ENCODE results near the gene HSD17B2. TPM values are rescaled to one million over a fixed set of nuclear protein-coding genes. Genes with fewer than 3 reads are reported as not detected.

Gene HSD17B2
- polyA plus RNA-seq, 1 experiment: 0.60 TPM

DNA sequence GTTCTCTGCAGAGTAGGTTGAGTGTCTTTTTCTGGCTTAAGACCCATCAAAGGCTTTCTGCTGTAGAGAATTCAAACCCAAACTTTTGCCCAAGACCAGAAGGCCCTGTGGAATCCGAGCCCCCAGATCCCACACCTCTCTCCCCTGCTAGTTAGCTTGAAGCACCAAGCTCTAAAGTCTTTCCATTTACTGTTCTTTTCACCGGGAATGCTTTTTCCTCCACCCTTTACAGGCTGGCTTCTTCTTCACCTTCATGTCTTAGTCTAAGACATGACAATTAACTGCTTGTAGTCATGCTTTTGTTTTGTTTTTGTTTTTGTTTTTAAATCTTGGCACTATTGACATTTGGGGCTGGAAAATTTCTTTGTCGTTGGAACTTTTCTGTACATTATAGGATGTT lies 15.5 kb downstream of the HSD17B2 start:
- TF ChIP-seq, protein P1, sequence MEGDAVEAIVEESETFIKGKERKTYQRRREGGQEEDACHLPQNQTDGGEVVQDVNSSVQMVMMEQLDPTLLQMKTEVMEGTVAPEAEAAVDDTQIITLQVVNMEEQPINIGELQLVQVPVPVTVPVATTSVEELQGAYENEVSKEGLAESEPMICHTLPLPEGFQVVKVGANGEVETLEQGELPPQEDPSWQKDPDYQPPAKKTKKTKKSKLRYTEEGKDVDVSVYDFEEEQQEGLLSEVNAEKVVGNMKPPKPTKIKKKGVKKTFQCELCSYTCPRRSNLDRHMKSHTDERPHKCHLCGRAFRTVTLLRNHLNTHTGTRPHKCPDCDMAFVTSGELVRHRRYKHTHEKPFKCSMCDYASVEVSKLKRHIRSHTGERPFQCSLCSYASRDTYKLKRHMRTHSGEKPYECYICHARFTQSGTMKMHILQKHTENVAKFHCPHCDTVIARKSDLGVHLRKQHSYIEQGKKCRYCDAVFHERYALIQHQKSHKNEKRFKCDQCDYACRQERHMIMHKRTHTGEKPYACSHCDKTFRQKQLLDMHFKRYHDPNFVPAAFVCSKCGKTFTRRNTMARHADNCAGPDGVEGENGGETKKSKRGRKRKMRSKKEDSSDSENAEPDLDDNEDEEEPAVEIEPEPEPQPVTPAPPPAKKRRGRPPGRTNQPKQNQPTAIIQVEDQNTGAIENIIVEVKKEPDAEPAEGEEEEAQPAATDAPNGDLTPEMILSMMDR (IDR thresholded peaks at IDR 0.05; ENCODE audit: insufficient read depth, low read depth, low read length): no peak
- no peak for DNase-seq (ENCODE audit: low read depth)
- Histone ChIP-seq H3K4me3 (ENCODE audit: low read depth, low read length) (no peak overlapping the region), H3K27me3 (ENCODE audit: control insufficient read depth, insufficient read depth, low read length) (peaks cover 7% of the 10 kb centered on the region), H3K36me3 (ENCODE audit: control insufficient read depth, insufficient read depth, low read length) (no peaks in the 10 kb centered on the region)
- ChIA-PET CTCF (no interaction called here), POLR2A (no interaction called here)

DNA sequence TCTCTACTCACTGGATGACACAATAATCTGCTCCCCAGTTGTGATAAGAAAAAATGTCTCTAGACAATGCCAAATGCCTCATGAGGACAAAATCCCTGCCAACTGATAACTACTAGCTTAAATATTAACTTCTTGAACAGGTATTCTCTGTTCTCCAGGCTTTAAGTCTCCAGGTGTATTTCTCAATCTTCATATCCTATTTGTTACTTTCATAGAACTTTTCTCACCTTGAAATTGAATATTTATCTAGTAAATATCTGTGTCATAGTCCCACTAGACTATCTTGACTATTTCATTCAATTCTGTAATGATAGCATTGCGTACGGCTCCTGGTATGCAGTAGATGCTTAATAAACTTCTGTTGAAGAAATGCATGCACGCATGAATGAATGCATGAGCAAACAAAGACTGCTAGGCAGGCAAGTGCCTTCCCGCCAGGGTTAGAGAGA lies 15.9 kb downstream of the HSD17B2 start:
- H3K36me3 ChIP-seq (ENCODE audit: control insufficient read depth, insufficient read depth, low read length): no peaks in the 10 kb centered on the region
- no peak overlapping the region for H3K4me3 ChIP-seq (ENCODE audit: low read depth, low read length)
- no peak for DNase-seq (ENCODE audit: low read depth)
- POLR2A ChIA-PET: no interaction called here
- TF ChIP-seq, protein P1 (IDR thresholded peaks at IDR 0.05; ENCODE audit: insufficient read depth, low read depth, low read length): no peak
- CTCF ChIA-PET: no interaction called here
- H3K27me3 ChIP-seq (ENCODE audit: control insufficient read depth, insufficient read depth, low read length): peaks cover 7% of the 10 kb centered on the region

DNA sequence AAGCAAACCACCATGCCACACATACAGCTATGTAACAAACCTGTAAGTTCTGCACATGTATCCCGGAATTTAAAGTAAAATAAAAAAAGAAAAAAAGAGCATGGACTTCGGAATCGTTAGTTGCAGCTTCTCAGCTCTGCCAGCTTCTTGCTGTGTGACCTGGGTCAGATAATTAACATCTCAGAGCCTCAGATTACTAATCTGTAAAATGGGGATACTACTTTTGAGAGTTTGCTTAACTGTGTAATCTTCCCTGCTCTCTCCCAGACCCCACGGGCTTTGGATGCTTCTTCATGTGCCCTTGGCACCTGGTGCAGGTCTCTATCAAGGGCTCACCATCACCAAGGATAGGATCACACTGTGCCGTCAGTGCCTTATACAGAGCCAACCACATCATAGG lies 16.6 kb downstream of the HSD17B2 start:
- Histone ChIP-seq H3K4me3 (ENCODE audit: low read depth, low read length) (no peak overlapping the region), H3K27me3 (ENCODE audit: control insufficient read depth, insufficient read depth, low read length) (peaks cover 7% of the 10 kb centered on the region), H3K36me3 (ENCODE audit: control insufficient read depth, insufficient read depth, low read length) (no peaks in the 10 kb centered on the region)
- ChIA-PET POLR2A (no interaction called here), CTCF (interaction anchor here (0.8 kb wide), 1 partner anchor 9 kb away, joined by 4 read pairs; no protein-coding TSS in a partner anchor)
- no peak for DNase-seq (ENCODE audit: low read depth)
- TF ChIP-seq, protein P1 (IDR thresholded peaks at IDR 0.05; ENCODE audit: insufficient read depth, low read depth, low read length): no peak

DNA sequence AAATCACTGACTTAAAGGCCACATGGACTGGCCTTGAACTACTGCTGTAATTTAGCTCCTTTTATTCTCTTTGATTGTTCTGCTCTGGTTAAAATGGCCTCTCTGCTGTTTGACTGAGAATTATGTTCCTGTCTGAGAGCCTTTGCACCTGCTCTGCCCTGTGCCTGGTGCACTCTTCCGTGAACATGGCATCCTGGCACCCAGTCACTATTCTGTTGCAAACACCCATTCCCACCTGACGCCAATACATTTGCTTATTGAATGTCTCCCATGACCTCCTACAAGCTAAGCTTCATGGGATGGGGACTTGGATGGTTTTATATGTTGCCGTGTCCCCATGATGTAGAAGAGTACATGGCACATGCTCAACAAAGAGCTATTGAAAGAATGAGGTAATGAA lies 20.1 kb downstream of the HSD17B2 start:
- CTCF ChIA-PET: no interaction called here
- no peak overlapping the region for H3K4me3 ChIP-seq (ENCODE audit: low read depth, low read length)
- POLR2A ChIA-PET: no interaction called here
- no peaks in the 10 kb centered on the region for H3K36me3 ChIP-seq (ENCODE audit: control insufficient read depth, insufficient read depth, low read length)
- no peak for DNase-seq (ENCODE audit: low read depth)
- H3K27me3 ChIP-seq (ENCODE audit: control insufficient read depth, insufficient read depth, low read length): peaks cover 2% of the 10 kb centered on the region
- TF ChIP-seq, protein P1 (IDR thresholded peaks at IDR 0.05; ENCODE audit: insufficient read depth, low read depth, low read length): no peak

DNA sequence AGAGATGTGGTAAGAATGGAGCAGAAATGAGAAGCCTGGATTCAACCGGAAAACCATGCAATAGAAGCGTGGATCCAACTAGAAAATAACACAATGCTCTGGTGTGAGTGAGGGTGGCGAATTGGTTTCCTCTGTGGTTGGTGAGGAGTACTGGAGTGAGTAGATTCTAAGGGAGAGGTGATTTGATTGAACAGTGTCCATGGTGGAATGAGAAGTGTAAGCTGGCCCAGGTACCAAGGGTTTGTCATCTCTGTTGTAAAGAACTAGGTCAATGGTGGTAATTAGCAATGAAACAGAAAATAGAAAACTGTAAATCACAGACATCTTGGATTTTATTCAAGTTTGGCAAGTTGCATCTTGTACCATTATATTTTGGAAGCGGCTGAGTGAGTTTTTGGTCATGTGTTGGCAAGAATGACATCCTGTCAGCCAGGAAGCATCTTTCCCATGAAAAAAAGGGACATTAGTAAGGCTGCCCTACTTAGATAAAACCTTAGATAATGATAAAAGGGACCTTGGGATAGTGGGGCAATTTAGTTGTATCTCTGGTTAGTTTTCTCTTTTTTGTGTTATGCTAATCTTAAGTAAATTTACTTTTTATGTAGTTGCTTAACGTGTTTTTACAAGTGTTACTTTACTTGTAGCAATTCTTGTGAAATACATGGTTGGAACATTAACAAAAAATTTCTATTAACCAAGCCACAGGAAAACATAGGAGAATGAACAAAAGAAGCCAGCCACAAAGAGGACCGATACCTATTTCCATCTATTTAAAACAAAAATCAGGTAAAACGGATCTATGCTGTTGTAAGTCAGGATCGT lies 20.9 kb downstream of the HSD17B2 start:
- DNase-seq (ENCODE audit: low read depth): no peak
- Histone ChIP-seq H3K4me3 (ENCODE audit: low read depth, low read length) (no peak overlapping the region), H3K36me3 (ENCODE audit: control insufficient read depth, insufficient read depth, low read length) (no peaks in the 10 kb centered on the region), H3K27me3 (ENCODE audit: control insufficient read depth, insufficient read depth, low read length) (peaks cover 2% of the 10 kb centered on the region)
- ChIA-PET POLR2A (no interaction called here), CTCF (interaction anchor here (0.8 to 1.1 kb wide), 2 partner anchors 10 to 24 kb away, joined by 3 read pairs; no protein-coding TSS in a partner anchor)
- TF ChIP-seq, protein P1 (IDR thresholded peaks at IDR 0.05; ENCODE audit: insufficient read depth, low read depth, low read length): no peak

All from BJ (cell line).